K562 (cell line): ENCODE data around the gene SUPT20HL1. TPM values are rescaled to one million over a fixed set of nuclear protein-coding genes. Genes with fewer than 3 reads are reported as not detected.

Experiments used
- ATAC-seq: fragments of 200-7000 bp; cut with Tn5 transposase; 3 replicates; pipeline ENCODE4 v1.9.1; 2020; ENCODE audit warnings: moderate library complexity
- BruUV-seq: library from RNA; stranded (reverse); fragments of 400-500 nt; replicated peaks from 2 replicates; lab custom pipeline; 2021; lab: Mats Ljungman, UMichigan
- CTCF ChIA-PET: fragments of 300-600 bp; formaldehyde crosslinking; extraction: SDS; loops from one replicate; lab custom pipeline; 2021; ENCODE audit warnings: low intra/inter-chr PET ratio; lab: Yijun Ruan, JAX
- POLR2A ChIA-PET: fragments of 300-600, 350-650 bp; sonication (Branson Sonifier 250); formaldehyde crosslinking; extraction: SDS; loops from one replicate; lab custom pipeline; 2021; ENCODE audit warnings: antibody characterized with exemption, inconsistent platforms; lab: Yijun Ruan, JAX
- DNase-seq, 4 experiments: peaks; one replicate each; pipeline versions ENCODE4 v3.0.0 to v3.0.0-alpha.2; 2011 to 2018; ENCODE audit warnings: low spot score in 3 of 4, mixed read lengths in 3 of 4; ENCODE audit errors: extremely low read depth in 1 of 4
- FAIRE-seq: peaks from 2 replicates; lab custom pipeline; 2011; peaks lifted over from hg19 to GRCh38; lab: Jason Lieb, UNC
- H2AFZ ChIP-seq: 2 replicates; pipeline ENCODE4 v1.6.0; 2011; ENCODE audit warnings: low read depth, low read length, control low read depth, inconsistent platforms
- H3K27ac ChIP-seq: fragments of 200-600 bp; 3 replicates; pipeline ENCODE4 v1.8.0; 2011; ENCODE audit warnings: low read depth, mild to moderate bottlenecking, control low read depth, inconsistent platforms, low read length, moderate library complexity, mixed read lengths; ENCODE audit errors: extremely low read depth
- H3K27me3 ChIP-seq, 2 experiments: fragments of 300-600 bp in 1 of 2; 2 replicates in 1 of 2; 3 replicates in 1 of 2; pipeline versions ENCODE4 v1.6.0 to v1.8.0; 2011; ENCODE audit warnings: inconsistent platforms in 2 of 2, low read length in 2 of 2, mild to moderate bottlenecking in 1 of 2, mixed read lengths in 1 of 2, moderate library complexity in 1 of 2; ENCODE audit not compliant: control insufficient read depth in 2 of 2, insufficient read depth in 2 of 2
- H3K36me3 ChIP-seq: fragments of 300-600 bp; 3 replicates; pipeline ENCODE4 v1.8.0; 2011; ENCODE audit warnings: mild to moderate bottlenecking, low read length, inconsistent platforms; ENCODE audit not compliant: control insufficient read depth, insufficient read depth
- H3K4me1 ChIP-seq, 2 experiments: fragments of 200-600 bp in 1 of 2; replicated peaks in 1 of 2; 2 replicates in 1 of 2; 3 replicates in 1 of 2; pipeline versions ENCODE4 v1.5.1 to v1.8.0; 2011; ENCODE audit warnings: inconsistent platforms in 2 of 2, low read length in 2 of 2, mild to moderate bottlenecking in 1 of 2, mixed read lengths in 1 of 2, moderate library complexity in 1 of 2; ENCODE audit not compliant: control insufficient read depth in 2 of 2, insufficient read depth in 2 of 2
- H3K4me2 ChIP-seq: 2 replicates; pipeline ENCODE4 v1.6.1; 2011; ENCODE audit warnings: low read length, control low read depth, inconsistent platforms, mixed read lengths; ENCODE audit not compliant: insufficient read depth
- H3K4me3 ChIP-seq: fragments of 200-600 bp; sonication (generic), shearing (Covaris generic); 2 replicates; pipeline ENCODE4 v1.5.1; 2016; ENCODE audit warnings: control low read depth, inconsistent platforms
- H3K79me2 ChIP-seq: fragments of 200-600 bp; 3 replicates; pipeline ENCODE4 v1.8.0; 2011; ENCODE audit warnings: low read length, inconsistent platforms; ENCODE audit not compliant: control insufficient read depth, insufficient read depth
- H3K9ac ChIP-seq, 2 experiments: 2 replicates each; pipeline versions ENCODE4 v1.6.0 to v1.6.1; 2011; ENCODE audit warnings: low read depth in 2 of 2, low read length in 2 of 2, control low read depth in 1 of 2, inconsistent platforms in 1 of 2, mild to moderate bottlenecking in 1 of 2, mixed read lengths in 1 of 2; ENCODE audit not compliant: insufficient read depth in 1 of 2
- H3K9me1 ChIP-seq: one replicate; pipeline ENCODE4 v1.6.0; 2011; ENCODE audit warnings: inconsistent platforms, mild to moderate bottlenecking, low read length, moderate library complexity; ENCODE audit not compliant: control insufficient read depth, insufficient read depth
- H3K9me3 ChIP-seq: replicated peaks from 2 replicates; pipeline ENCODE4 v1.5.1; 2011; ENCODE audit warnings: low read depth, low read length, inconsistent platforms; ENCODE audit not compliant: control insufficient read depth, insufficient read depth
- H4K20me1 ChIP-seq: replicated peaks from 2 replicates; pipeline ENCODE4 v1.6.1; 2011; ENCODE audit warnings: low read length, inconsistent platforms, mixed read lengths; ENCODE audit not compliant: control insufficient read depth, insufficient read depth
- ATF1 ChIP-seq, 2 experiments: fragments of 450-650 bp in 1 of 2; IDR thresholded peaks; 2 replicates each; pipeline ENCODE4 v1.6.1; 2016; ENCODE audit warnings: missing compliant biosample characterization in 1 of 2, missing genetic modification characterization in 1 of 2
- CGGBP1 ChIP-seq: fragments of 250-450 bp; sonication (Bioruptor Pico); IDR thresholded peaks from 2 replicates; pipeline ENCODE4 v1.9.0; 2021; ENCODE audit warnings: mild to moderate bottlenecking
- FOXJ3 ChIP-seq: sonication (generic); formaldehyde crosslinking; IDR thresholded peaks from 2 replicates; pipeline ENCODE4 v1.4.0; 2020; ENCODE audit warnings: mild to moderate bottlenecking, missing genetic modification reagents
- HMG20A ChIP-seq: fragments of 450-650 bp; formaldehyde crosslinking; conservative IDR thresholded peaks from 2 replicates; pipeline ENCODE4 v1.4.0; 2020; ENCODE audit warnings: mild to moderate bottlenecking, mixed read lengths
- MTA2 ChIP-seq: fragments of 450-650 bp; IDR thresholded peaks from 2 replicates; pipeline ENCODE4 v1.6.1; 2016; ENCODE audit warnings: low read depth
- NCOA6 ChIP-seq: fragments of 450-650 bp; IDR thresholded peaks from 2 replicates; pipeline ENCODE4 v1.6.1; 2017; ENCODE audit warnings: mild to moderate bottlenecking
- POU5F1 ChIP-seq: fragments of 150-350 bp; IDR thresholded peaks from 2 replicates; pipeline ENCODE4 v1.6.1; 2014; ENCODE audit warnings: borderline replicate concordance, low read length, low read depth, mild to moderate bottlenecking; ENCODE audit not compliant: partially characterized antibody
- TBP ChIP-seq: optimal IDR thresholded peaks from 2 replicates; pipeline ENCODE3; 2011; ENCODE audit warnings: low read depth, low read length, improper control_type of control experiment
- TCFL5 ChIP-seq: fragments of 250-450 bp; sonication (Bioruptor Pico); conservative IDR thresholded peaks from 2 replicates; pipeline ENCODE4 v1.6.1; 2021; ENCODE audit warnings: mild to moderate bottlenecking, moderate library complexity, matching md5 sums
- ZC3H11A ChIP-seq: IDR thresholded peaks from 2 replicates; pipeline ENCODE4 v1.6.1; 2012; ENCODE audit warnings: low read depth, low read length, improper control_type of control experiment
- ZNF398 ChIP-seq: fragments of 250-450 bp; sonication (Bioruptor Pico); IDR thresholded peaks from 2 replicates; pipeline ENCODE4 v1.8.0; 2021; ENCODE audit warnings: moderate library complexity, mild to moderate bottlenecking, inconsistent platforms
- ZNF830 ChIP-seq: fragments of 250-450 bp; sonication (Bioruptor Pico); IDR thresholded peaks from 2 replicates; pipeline ENCODE4 v1.5.0; 2021; ENCODE audit warnings: mild to moderate bottlenecking
- WGBS: fragments of 100-300 bp; shearing (Covaris generic); methylation state at CpG from one replicate; pipeline ENCODE4 v1.1.6; 2016; ENCODE audit warnings: low coverage, mixed read lengths; ENCODE audit not compliant: insufficient coverage; ENCODE audit errors: missing lambda C conversion rate; 5-methylcytosine and 5-hydroxymethylcytosine counted together
- in situ Hi-C: fragments of 300-500 bp; cut with MboI; formaldehyde crosslinking; loops from 4 replicates; pipeline ENCODE4 v1.15.0; 2018; ENCODE audit warnings: inconsistent platforms, mixed read lengths
- intact Hi-C: fragments of 100-400 bp; cut with micrococcal nuclease; formaldehyde crosslinking; loops from 2 replicates; pipeline ENCODE4 v1.14.2; 2022
- polyA plus RNA-seq, 8 experiments: library from polyadenylated mRNA; depleted of rRNA in 4 of 8; stranded (reverse) in 5 of 8; unstranded in 3 of 8; fragments of >200 nt; fragmentation: Nextera tagmentation in 2 of 8; fragmentation: Illumina TruSeq in 1 of 8; extraction: Ambion mirVana in 2 of 8; extraction: Trizol in 1 of 8; gene quantifications; 2 replicates each; pipeline versions ENCODE4 v1.2.1 to v1.2.3, GENCODE V29; 2011 to 2014; ENCODE audit warnings: inconsistent platforms in 1 of 8, missing spikeins in 1 of 8
- total RNA-seq, 7 experiments: library from RNA; depleted of rRNA in 6 of 7; stranded (reverse); fragments of >200 nt in 6 of 7; fragmentation: Illumina TruSeq in 2 of 7; extraction: Trizol in 2 of 7; gene quantifications; 2 replicates each; pipeline versions ENCODE4 v1.2.1 to v1.2.3, GENCODE V29; 2011 to 2021; ENCODE audit warnings: low replicate concordance in 1 of 7

The SUPT20HL1 gene
- total and polyA plus RNA-seq, 9 of the 15 experiments (the other 6 are each of a cell fraction or from before 2014, with no cell fraction given) = not detected

- intact Hi-C loops = loop anchor here (10.0 kb wide), 1 partner anchor 753 kb away; no protein-coding TSS in a partner anchor
- WGBS = 0% methylated on average over 5 of the region's 5 CpGs
- CTCF ChIA-PET = no interaction called here
These were observed 30.9 kb downstream of the SUPT20HL1 start for GRCh38 chrX:24391389-24391788.

GRCh38 chrX:24391843-24392242 is 31.4 kb downstream of the SUPT20HL1 start:
- FAIRE-seq = no peak
- intact Hi-C loops = loop anchor here (10.0 kb wide), 1 partner anchor 753 kb away; no protein-coding TSS in a partner anchor
- 0% methylated on average over 3 of the region's 3 CpGs for WGBS
- TF ChIP-seq HMG20A (CRISPR knock-in tag) = no peak
- TF ChIP-seq ZNF398 (CRISPR knock-in tag) = no peak
- no peak for TF ChIP-seq POU5F1
- no peak for TF ChIP-seq MTA2
- no peak for TF ChIP-seq ZNF830 (CRISPR knock-in tag)

More at GRCh38 chrX:24391389-24391788, 30.9 kb downstream of the SUPT20HL1 start:
- Histone ChIP-seq H3K36me3 (no peaks in the 10 kb centered on the region), H3K27ac (no peak overlapping the region), H3K27me3 (peaks cover 0 to 16% of the 10 kb centered on the region in 2 experiments; a peak in 2 of 5 replicates), H3K4me3 (no peak overlapping the region), H3K79me2 (no peaks in the 10 kb centered on the region), H2AFZ (no peak overlapping the region), H4K20me1 (no peaks in the 10 kb centered on the region), H3K9me3 (no peaks in the 10 kb centered on the region), H3K4me1 (no peaks in the 10 kb centered on the region), H3K4me2 (no peak overlapping the region), H3K9ac (no peak overlapping the region), H3K9me1 (no peaks in the 10 kb centered on the region)
- FAIRE-seq (no peak), ATAC-seq (no peak), DNase-seq (no peak)
- TF ChIP-seq NCOA6 (no peak), TBP (no peak), CGGBP1 (no peak), FOXJ3 (CRISPR knock-in tag) (no peak), TCFL5 (no peak), ATF1 (CRISPR knock-in tag; IDR thresholded peaks at IDR 0.05) (no peak), ATF1 (tag; IDR thresholded peaks at IDR 0.05) (no peak), ZC3H11A (no peak)
- no TSS peak for BruUV-seq
- in situ Hi-C loops = no loop called here
- POLR2A ChIA-PET = no interaction called here

More at GRCh38 chrX:24391843-24392242, 31.4 kb downstream of the SUPT20HL1 start:
- no peak overlapping the region for H3K4me2 ChIP-seq
- H3K79me2 ChIP-seq = no peaks in the 10 kb centered on the region
- H3K9me3 ChIP-seq = no peaks in the 10 kb centered on the region
- no TSS peak for BruUV-seq
- DNase-seq = no peak
- no peak overlapping the region for H2AFZ ChIP-seq
- in situ Hi-C loops = no loop called here
- H3K9ac ChIP-seq = no peak overlapping the region
- no peaks in the 10 kb centered on the region for H4K20me1 ChIP-seq
- H3K27me3 ChIP-seq = peaks cover 0 to 16% of the 10 kb centered on the region in 2 experiments; a peak in 3 of 5 replicates
- POLR2A ChIA-PET = no interaction called here
- no peaks in the 10 kb centered on the region for H3K9me1 ChIP-seq
- no peak overlapping the region for H3K4me3 ChIP-seq
- no peaks in the 10 kb centered on the region for H3K4me1 ChIP-seq
- no peak for ATAC-seq
- CTCF ChIA-PET = no interaction called here
- no peaks in the 10 kb centered on the region for H3K36me3 ChIP-seq
- no peak overlapping the region for H3K27ac ChIP-seq
